Skin epidermis (tissue), 12 donors: Measurements from ENCODE around the gene HSPB2.
"Not testable (repeated sequence)": the region's sequence is repeated elsewhere in the genome, so short reads cannot be mapped to it uniquely, and the experiment has no call there.

Experiments used
- H3K27ac ChIP-seq, 21 experiments: fragments of 200-600 bp; sonication (generic) in 11 of 21; one replicate each; pipeline ENCODE4 v1.5.0; 2020; ENCODE audit warnings: mild to moderate bottlenecking in 3 of 21, inconsistent platforms in 2 of 21, moderate library complexity in 2 of 21
- H3K4me3 ChIP-seq, 7 experiments: fragments of 200-600 bp; sonication (generic) in 2 of 7; one replicate each; pipeline ENCODE4 v1.5.0; 2020; ENCODE audit warnings: inconsistent platforms in 2 of 7, mild to moderate bottlenecking in 2 of 7, moderate library complexity in 1 of 7

HSPB2 gene

GRCh38 chr11:111912535-111912934 lies at the start of gene HSPB2:
Gene HSPB2, plus strand, starts transcription at chr11:111912734. Its CDS starts 96 bp downstream, at chr11:111912830.
- H3K27ac ChIP-seq = peak within 1 kb of the TSS; percentile 31 to 92 (median 77)
- H3K4me3 ChIP-seq = peak within 1 kb of the TSS; percentile 13 to 43 (median 27)

GRCh38 chr11:111870113-111870512 lies 42.4 kb upstream of the HSPB2 start:
- H3K4me3 ChIP-seq = no peak overlapping the region
- H3K27ac ChIP-seq = peak overlapping the region in 8 of 21 experiments; percentile 84 to 95 (median 91)

- Histone ChIP-seq H3K27ac (peak overlapping the region in 17 of 21 experiments; percentile 71 to 96 (median 91)), H3K4me3 (peak overlapping the region; percentile 54 to 99 (median 88))
These were observed 42.0 kb upstream of the HSPB2 start for GRCh38 chr11:111870522-111870885.

- Histone ChIP-seq H3K27ac (peak within 1 kb of the TSS; percentile 17 to 96 (median 90)), H3K4me3 (peak within 1 kb of the TSS; percentile 54 to 99 (median 88))
These were observed 41.4 kb upstream of the HSPB2 start, which contains the start of gene ALG9 for GRCh38 chr11:111870886-111871692. Gene ALG9, minus strand, starts transcription at chr11:111871581. Its CDS starts 99 bp downstream, at chr11:111871482.

- H3K4me3 ChIP-seq = peak overlapping the region; percentile 54 to 99 (median 88)
- H3K27ac ChIP-seq = peak overlapping the region in 20 of 21 experiments; percentile 71 to 96 (median 90)
These were observed 40.8 kb upstream of the HSPB2 start for GRCh38 chr11:111871693-111872161.

GRCh38 chr11:111878385-111878848 lies 34.1 kb upstream of the HSPB2 start:
- peak overlapping the region; percentile 71 to 97 (median 90) for H3K27ac ChIP-seq
- H3K4me3 ChIP-seq = peak overlapping the region; percentile 49 to 68 (median 57)

- Histone ChIP-seq H3K4me3 (peak within 1 kb of the TSS; percentile 49 to 68 (median 57)), H3K27ac (peak within 1 kb of the TSS; percentile 71 to 97 (median 90))
These were observed 33.5 kb upstream of the HSPB2 start, which contains the start of the genes CFAP68 and FDXACB1 for GRCh38 chr11:111878849-111879636. Gene CFAP68, plus strand, starts transcription at chr11:111879541. Its CDS starts 20 bp downstream, at chr11:111879561. Gene FDXACB1, minus strand, starts transcription at chr11:111879165. Its CDS starts 33 bp downstream, at chr11:111879132.

GRCh38 chr11:111879637-111879960 lies 32.9 kb upstream of the HSPB2 start:
- Histone ChIP-seq H3K27ac (peak overlapping the region in 20 of 21 experiments; percentile 76 to 97 (median 90)), H3K4me3 (peak overlapping the region; percentile 49 to 68 (median 57))

GRCh38 chr11:111882202-111882601 lies 30.3 kb upstream of the HSPB2 start:
- H3K27ac ChIP-seq = no peak overlapping the region
- no peak overlapping the region for H3K4me3 ChIP-seq

GRCh38 chr11:111885053-111885452 lies 27.5 kb upstream of the HSPB2 start:
- not testable (repeated sequence) for H3K4me3 ChIP-seq, H3K27ac ChIP-seq

- no peak overlapping the region for H3K4me3 ChIP-seq
- no peak overlapping the region for H3K27ac ChIP-seq
These were observed 26.5 kb upstream of the HSPB2 start for GRCh38 chr11:111886032-111886431.

- Histone ChIP-seq H3K27ac (no peak overlapping the region), H3K4me3 (no peak overlapping the region)
These were observed 25.7 kb upstream of the HSPB2 start for GRCh38 chr11:111886844-111887243.

- H3K27ac ChIP-seq = no peak overlapping the region
- H3K4me3 ChIP-seq = no peak overlapping the region
These were observed 7.1 kb upstream of the HSPB2 start for GRCh38 chr11:111905411-111905810.

GRCh38 chr11:111906680-111907079 lies 5.9 kb upstream of the HSPB2 start:
- no peak overlapping the region for H3K27ac ChIP-seq

GRCh38 chr11:111908639-111909305 lies 3.8 kb upstream of the HSPB2 start:
- H3K27ac ChIP-seq = peak overlapping the region in 2 of 21 experiments; percentile 17
- peak overlapping the region in 1 of 7 experiments; percentile 43 for H3K4me3 ChIP-seq

More at GRCh38 chr11:111906680-111907079, 5.9 kb upstream of the HSPB2 start:
- H3K4me3 ChIP-seq = no peak overlapping the region

- Histone ChIP-seq H3K27ac (peak overlapping the region in 7 of 21 experiments; percentile 17 to 91 (median 77)), H3K4me3 (peak overlapping the region in 1 of 7 experiments; percentile 43)
These were observed 3.2 kb upstream of the HSPB2 start for GRCh38 chr11:111909378-111909777.

- Histone ChIP-seq H3K27ac (peak overlapping the region in 18 of 21 experiments; percentile 13 to 92 (median 77)), H3K4me3 (peak overlapping the region in 6 of 7 experiments; percentile 2 to 43 (median 18))
These were observed 1.6 kb upstream of the HSPB2 start for GRCh38 chr11:111910676-111911562.
